ENCODE data around the gene GALNT18.

GALNT18 gene

DNA sequence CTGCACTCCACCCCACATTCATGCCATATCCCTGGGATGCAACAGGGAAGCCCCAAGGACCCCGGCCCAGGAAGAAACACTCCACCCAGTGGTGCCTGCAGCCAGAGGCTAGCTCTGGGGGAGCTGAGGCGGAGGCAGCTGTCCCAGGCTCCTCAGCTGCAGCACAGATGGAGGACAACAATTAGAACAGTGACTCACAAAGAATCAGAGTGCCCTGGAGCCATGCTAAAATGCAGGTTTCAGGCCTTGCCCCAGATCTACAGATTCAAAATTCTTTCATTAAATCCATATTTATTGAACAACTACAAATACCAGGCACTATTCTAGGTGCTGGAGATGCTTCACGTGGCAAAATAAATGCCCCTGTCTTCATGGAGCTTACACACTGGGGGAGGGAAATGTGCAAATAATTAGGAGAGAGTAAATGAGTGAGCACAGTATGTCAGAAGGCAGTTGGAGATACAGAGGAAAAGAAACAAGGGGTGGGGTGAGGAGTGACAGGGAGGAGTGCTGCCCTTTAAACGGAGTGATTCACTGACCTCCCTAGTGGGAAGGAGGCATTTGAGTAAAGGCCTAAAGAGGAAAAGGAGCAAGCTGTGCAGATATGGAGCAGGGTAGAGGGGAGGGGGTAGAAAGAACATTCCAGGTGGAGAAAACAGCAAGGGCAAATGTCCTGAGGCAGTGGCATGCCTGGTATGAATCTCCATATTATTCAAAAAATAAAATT, 195.4 kb downstream of the GALNT18 start:
- DNase-seq (ENCODE audit: low spot score in 2 of 2) = no peak
- no peaks in the 10 kb centered on the region for H3K36me3 Mint-ChIP-seq
- H3K4me3 Mint-ChIP-seq = no peak overlapping the region
- no peak overlapping the region for H3K27ac Mint-ChIP-seq
- H3K9me3 Mint-ChIP-seq = no peaks in the 10 kb centered on the region
- no peaks in the 10 kb centered on the region for H3K4me1 Mint-ChIP-seq
- no peaks in the 10 kb centered on the region for H3K27me3 Mint-ChIP-seq
- no peak for ATAC-seq (ENCODE audit: low read depth)

- Mint-ChIP-seq H3K36me3 (no peaks in the 10 kb centered on the region), H3K9me3 (no peaks in the 10 kb centered on the region), H3K27me3 (no peaks in the 10 kb centered on the region), H3K4me1 (no peaks in the 10 kb centered on the region), H3K27ac (no peak overlapping the region), H3K4me3 (no peak overlapping the region)
- DNase-seq (ENCODE audit: low spot score in 2 of 2) (no peak), ATAC-seq (ENCODE audit: low read depth) (no peak)
Measured at GRCh38 chr11:11425806-11426205, 196.0 kb downstream of the GALNT18 start.

GRCh38 chr11:11424688-11425087, 197.1 kb downstream of the GALNT18 start:
- Mint-ChIP-seq H3K27ac (no peak overlapping the region), H3K4me3 (no peak overlapping the region), H3K36me3 (no peaks in the 10 kb centered on the region), H3K9me3 (no peaks in the 10 kb centered on the region), H3K4me1 (no peaks in the 10 kb centered on the region), H3K27me3 (no peaks in the 10 kb centered on the region)
- no peak for ATAC-seq (ENCODE audit: low read depth)
- no peak for DNase-seq (ENCODE audit: low spot score in 2 of 2)

DNA sequence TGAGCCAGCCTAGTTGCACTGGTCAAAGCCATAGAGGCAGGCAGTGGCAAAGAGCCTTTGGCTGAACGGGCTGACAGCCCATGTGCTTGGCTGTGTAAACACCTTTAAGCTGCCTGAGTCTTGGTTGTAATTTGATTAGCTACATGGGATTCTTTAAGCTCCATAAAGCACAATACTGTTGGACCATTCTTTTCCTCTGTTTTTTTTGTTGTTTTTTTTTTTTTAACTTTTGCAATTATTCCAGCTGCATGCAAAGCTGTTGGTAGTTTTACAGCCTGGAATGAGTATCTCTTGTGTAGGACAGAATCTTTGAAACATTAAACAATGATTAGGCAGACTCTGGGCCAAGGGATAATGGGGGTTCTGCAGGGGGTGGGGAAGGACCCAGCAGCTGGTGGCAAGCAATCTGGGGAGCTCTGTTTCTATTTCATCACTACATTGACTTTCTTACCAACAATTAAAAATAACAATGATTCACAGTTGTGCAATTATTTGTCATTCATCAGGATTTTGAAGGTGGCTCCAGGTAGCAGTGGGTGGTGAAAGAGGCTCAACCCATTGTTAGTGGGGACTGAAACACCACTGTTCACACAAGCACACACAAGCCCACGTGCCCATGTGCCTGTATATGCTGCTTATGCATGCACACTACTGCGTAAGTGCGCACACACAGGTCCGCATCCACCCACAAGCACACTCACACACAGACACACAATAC, 199.2 kb downstream of the GALNT18 start:
- no peaks in the 10 kb centered on the region for H3K4me1 Mint-ChIP-seq
- H3K36me3 Mint-ChIP-seq = no peaks in the 10 kb centered on the region

DNA sequence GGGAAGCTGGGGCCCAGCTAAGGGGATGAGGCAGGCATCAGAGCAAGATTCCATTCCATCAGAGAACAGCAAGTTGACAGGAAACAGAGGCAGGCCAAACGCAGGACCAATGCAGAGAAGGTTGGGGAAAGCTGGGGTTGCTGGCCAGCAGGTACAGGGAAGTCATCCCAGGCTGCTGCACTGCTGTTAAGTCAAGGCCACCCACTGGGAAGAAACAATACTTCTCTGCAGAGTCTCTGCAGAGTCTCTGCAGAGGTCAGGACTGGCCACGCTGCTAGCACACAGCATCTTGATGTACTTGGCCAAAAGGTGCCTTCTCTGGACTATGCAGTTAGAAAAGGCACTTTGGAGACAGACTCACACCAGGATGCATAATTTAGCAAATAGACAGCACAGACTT, 200.3 kb downstream of the GALNT18 start:
- ATAC-seq (ENCODE audit: low read depth) (no peak), DNase-seq (ENCODE audit: low spot score in 2 of 2) (no peak)
- Mint-ChIP-seq H3K27me3 (peaks cover 8% of the 10 kb centered on the region), H3K4me3 (no peak overlapping the region), H3K27ac (no peak overlapping the region), H3K9me3 (no peaks in the 10 kb centered on the region), H3K4me1 (peaks cover 1% of the 10 kb centered on the region), H3K36me3 (no peaks in the 10 kb centered on the region)

More for the DNA sequence above, 199.2 kb downstream of the GALNT18 start:
- H3K27me3 Mint-ChIP-seq = peaks cover 3% of the 10 kb centered on the region
- no peak overlapping the region for H3K27ac Mint-ChIP-seq
- no peak for ATAC-seq (ENCODE audit: low read depth)
- no peak for DNase-seq (ENCODE audit: low spot score in 2 of 2)
- no peak overlapping the region for H3K4me3 Mint-ChIP-seq
- no peaks in the 10 kb centered on the region for H3K9me3 Mint-ChIP-seq

DNA sequence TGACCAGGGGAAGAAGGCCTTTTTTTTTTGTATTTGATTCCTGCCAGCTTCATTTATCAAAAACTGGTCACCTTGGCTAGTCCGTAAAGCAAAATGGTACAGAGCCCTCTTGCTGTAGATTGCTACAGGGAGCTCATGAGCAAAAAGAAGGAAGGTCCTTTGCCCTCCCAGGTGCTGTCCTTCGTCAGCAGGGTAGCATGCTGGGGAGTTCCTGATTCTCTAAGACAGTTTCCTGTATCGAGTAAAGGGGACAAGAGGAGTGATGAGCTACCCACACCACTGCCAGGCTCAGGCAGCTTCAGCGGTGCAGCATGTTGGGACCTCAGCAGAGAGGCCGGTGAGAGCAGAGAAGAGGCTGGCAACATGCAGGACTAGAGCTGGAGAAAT, 200.9 kb downstream of the GALNT18 start:
- ATAC-seq (ENCODE audit: low read depth) (no peak), DNase-seq (ENCODE audit: low spot score in 2 of 2) (no peak)
- no peak overlapping the region for H3K27ac Mint-ChIP-seq
- H3K4me1 Mint-ChIP-seq = peaks cover 3% of the 10 kb centered on the region
- H3K27me3 Mint-ChIP-seq = peaks cover 9% of the 10 kb centered on the region
- no peaks in the 10 kb centered on the region for H3K36me3 Mint-ChIP-seq
- no peak overlapping the region for H3K4me3 Mint-ChIP-seq
- H3K9me3 Mint-ChIP-seq = no peaks in the 10 kb centered on the region

DNA sequence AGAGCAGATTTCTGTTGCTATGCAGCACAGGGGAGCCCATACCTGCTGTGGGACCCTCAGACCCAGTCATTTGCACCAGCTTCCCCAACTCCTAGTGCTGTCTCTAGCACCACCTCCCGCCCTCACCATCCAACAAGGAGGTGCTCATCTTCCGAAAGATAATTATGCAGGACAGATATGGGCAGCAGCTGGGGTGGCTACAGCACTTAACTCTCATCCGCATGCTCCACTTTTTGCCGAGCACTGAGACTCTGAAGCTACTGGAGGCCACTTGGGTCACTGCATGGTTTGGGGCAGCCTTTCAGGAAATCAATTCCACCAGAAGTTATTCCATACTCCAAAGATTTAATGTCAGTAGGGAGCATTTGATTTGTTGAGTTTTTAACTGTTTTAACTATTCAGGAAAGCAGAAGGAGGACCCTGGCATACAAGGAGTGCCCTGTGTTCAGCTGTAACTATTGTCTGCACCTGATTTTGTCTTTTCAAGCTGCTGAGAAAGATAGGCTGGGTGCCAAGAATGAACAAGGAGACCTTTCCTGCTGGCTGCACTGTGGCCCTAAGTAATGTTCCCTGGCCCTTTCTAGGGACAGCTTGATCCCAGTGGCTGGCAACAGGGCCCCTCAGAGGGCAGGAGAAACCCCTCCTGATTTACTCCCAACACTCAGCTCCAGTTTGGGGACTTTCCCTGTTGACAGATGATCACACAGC, 201.5 kb downstream of the GALNT18 start:
- H3K4me1 Mint-ChIP-seq = peaks cover 3% of the 10 kb centered on the region
- no peaks in the 10 kb centered on the region for H3K36me3 Mint-ChIP-seq
- ATAC-seq (ENCODE audit: low read depth) = no peak
- no peak overlapping the region for H3K27ac Mint-ChIP-seq
- no peak for DNase-seq (ENCODE audit: low spot score in 2 of 2)
- no peaks in the 10 kb centered on the region for H3K9me3 Mint-ChIP-seq
- peaks cover 9% of the 10 kb centered on the region for H3K27me3 Mint-ChIP-seq
- H3K4me3 Mint-ChIP-seq = no peak overlapping the region

- Mint-ChIP-seq H3K27me3 (peaks cover 9% of the 10 kb centered on the region), H3K4me3 (no peak overlapping the region), H3K27ac (no peak overlapping the region), H3K4me1 (peaks cover 3% of the 10 kb centered on the region), H3K36me3 (no peaks in the 10 kb centered on the region), H3K9me3 (no peaks in the 10 kb centered on the region)
- DNase-seq (ENCODE audit: low spot score in 2 of 2) = no peak
- ATAC-seq (ENCODE audit: low read depth) = no peak
Measured at GRCh38 chr11:11419747-11420146, 202.1 kb downstream of the GALNT18 start.

DNA sequence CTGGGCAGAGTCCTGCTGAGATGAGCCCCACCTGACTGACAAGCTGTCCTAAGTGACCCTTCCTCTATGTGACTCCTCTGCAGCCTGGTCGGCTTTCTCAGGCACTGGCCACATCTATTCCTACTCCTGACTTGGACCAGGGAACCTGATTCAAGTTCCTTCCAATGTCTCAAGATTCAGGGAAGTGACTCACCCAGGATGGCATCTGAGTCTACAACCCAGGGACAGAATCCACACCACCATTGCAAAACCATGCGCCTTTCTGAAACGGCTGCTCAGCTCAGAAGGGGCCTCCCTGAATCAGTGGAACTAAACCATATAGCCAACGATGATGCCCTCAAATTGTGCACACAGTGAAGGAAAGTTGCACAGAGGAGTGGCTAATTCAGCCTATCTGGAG, 204.9 kb downstream of the GALNT18 start:
- H3K4me3 Mint-ChIP-seq = no peak overlapping the region
- DNase-seq (ENCODE audit: low spot score in 2 of 2) (no peak), ATAC-seq (ENCODE audit: low read depth) (no peak)
- H3K9me3 Mint-ChIP-seq = no peaks in the 10 kb centered on the region
- no peaks in the 10 kb centered on the region for H3K36me3 Mint-ChIP-seq
- no peak overlapping the region for H3K27ac Mint-ChIP-seq
- peaks cover 14% of the 10 kb centered on the region for H3K27me3 Mint-ChIP-seq
- peaks cover 3% of the 10 kb centered on the region for H3K4me1 Mint-ChIP-seq

GRCh38 chr11:11416502-11416901, 205.3 kb downstream of the GALNT18 start:
- H3K4me3 Mint-ChIP-seq = no peak overlapping the region
- ATAC-seq (ENCODE audit: low read depth) (no peak), DNase-seq (ENCODE audit: low spot score in 2 of 2) (no peak)
- no peaks in the 10 kb centered on the region for H3K36me3 Mint-ChIP-seq
- no peaks in the 10 kb centered on the region for H3K9me3 Mint-ChIP-seq
- H3K27me3 Mint-ChIP-seq = peaks cover 14% of the 10 kb centered on the region
- H3K4me1 Mint-ChIP-seq = peaks cover 3% of the 10 kb centered on the region
- no peak overlapping the region for H3K27ac Mint-ChIP-seq

DNA sequence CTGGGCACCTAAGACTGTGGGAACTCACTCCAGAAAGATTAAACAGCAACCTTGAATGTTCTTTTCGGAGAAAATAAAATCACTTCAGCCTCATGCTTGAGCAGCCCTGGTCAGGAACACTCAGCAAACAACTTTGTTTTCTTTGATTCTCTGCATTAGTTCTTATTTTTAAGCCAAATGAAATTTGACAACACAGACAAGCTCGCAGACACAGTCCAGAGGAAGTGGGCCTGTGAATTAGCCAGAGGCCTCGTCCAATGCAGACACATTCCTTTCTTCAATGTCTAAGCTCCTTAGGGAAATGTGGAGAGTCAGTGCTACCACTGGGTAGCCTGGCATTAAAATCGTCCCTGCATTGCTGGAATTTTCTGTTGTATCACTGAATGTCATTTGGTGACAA, 205.9 kb downstream of the GALNT18 start:
- peaks cover 14% of the 10 kb centered on the region for H3K27me3 Mint-ChIP-seq
- no peaks in the 10 kb centered on the region for H3K9me3 Mint-ChIP-seq
- no peak overlapping the region for H3K27ac Mint-ChIP-seq
- H3K4me3 Mint-ChIP-seq = no peak overlapping the region
- H3K36me3 Mint-ChIP-seq = no peaks in the 10 kb centered on the region
- ATAC-seq (ENCODE audit: low read depth) (no peak), DNase-seq (ENCODE audit: low spot score in 2 of 2) (no peak)
- peaks cover 3% of the 10 kb centered on the region for H3K4me1 Mint-ChIP-seq

GRCh38 chr11:11414996-11415395, 206.8 kb downstream of the GALNT18 start:
- peaks cover 16% of the 10 kb centered on the region for H3K27me3 Mint-ChIP-seq
- no peak for DNase-seq (ENCODE audit: low spot score in 2 of 2)
- no peaks in the 10 kb centered on the region for H3K36me3 Mint-ChIP-seq
- H3K27ac Mint-ChIP-seq = no peak overlapping the region
- no peaks in the 10 kb centered on the region for H3K9me3 Mint-ChIP-seq
- ATAC-seq (ENCODE audit: low read depth) = no peak
- peaks cover 3% of the 10 kb centered on the region for H3K4me1 Mint-ChIP-seq
- H3K4me3 Mint-ChIP-seq = no peak overlapping the region

DNA sequence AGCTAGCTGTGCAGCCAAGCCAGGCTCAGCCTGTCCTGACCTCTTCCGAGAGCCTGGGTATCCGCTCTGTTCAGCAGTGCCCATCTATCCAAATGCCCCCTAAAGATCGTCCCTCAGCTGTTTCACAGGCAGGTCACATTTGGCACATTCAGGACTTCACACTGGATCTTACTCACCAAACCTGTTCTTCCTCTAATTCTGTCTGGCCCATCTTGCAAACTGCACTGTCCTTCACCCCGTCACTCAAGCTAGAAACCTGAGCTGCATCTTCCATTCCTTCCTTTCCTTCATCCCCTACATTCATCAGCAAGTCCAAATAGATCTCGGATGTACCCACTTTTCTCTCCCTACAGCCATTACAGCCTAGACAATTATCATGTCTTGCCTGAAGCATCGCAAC, 208.0 kb downstream of the GALNT18 start:
- no peak overlapping the region for H3K27ac Mint-ChIP-seq

DNA sequence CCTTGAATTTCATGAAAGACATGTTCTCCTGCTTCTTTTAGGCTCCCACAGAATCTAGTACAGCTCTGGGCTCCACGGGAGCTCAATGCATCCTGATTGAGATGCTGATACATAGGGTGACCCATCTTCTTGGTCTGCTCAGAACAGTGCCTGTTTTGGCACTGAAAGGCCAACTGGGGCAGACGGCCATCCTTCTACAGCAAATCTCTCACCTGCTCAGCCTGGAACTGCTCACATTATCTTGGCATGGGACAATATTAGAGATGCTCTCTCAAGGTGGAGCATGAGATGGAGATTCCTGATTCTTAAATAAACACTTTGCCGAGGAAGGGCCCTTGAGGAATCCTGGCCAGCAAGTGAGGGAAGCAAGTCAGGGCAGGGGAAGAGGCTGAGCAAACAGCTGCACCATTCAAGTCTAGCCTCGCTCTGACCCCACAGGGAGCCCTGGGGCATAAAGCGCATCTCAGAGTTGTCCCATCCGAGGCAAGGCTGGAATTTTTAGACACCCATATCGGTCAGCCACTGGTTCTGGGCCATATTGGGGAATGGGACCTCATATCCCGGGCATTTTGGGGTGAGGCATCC, 210.3 kb downstream of the GALNT18 start:
- no peak for ATAC-seq (ENCODE audit: low read depth)

More for the DNA sequence above, 208.0 kb downstream of the GALNT18 start:
- Mint-ChIP-seq H3K27me3 (peaks cover 17% of the 10 kb centered on the region), H3K4me3 (no peak overlapping the region), H3K4me1 (peaks cover 3% of the 10 kb centered on the region), H3K36me3 (no peaks in the 10 kb centered on the region), H3K9me3 (no peaks in the 10 kb centered on the region)
- DNase-seq (ENCODE audit: low spot score in 2 of 2) (no peak), ATAC-seq (ENCODE audit: low read depth) (no peak)

More for the DNA sequence above, 210.3 kb downstream of the GALNT18 start:
- Mint-ChIP-seq H3K4me3 (no peak overlapping the region), H3K27me3 (peaks cover 9% of the 10 kb centered on the region), H3K36me3 (no peaks in the 10 kb centered on the region), H3K9me3 (no peaks in the 10 kb centered on the region), H3K4me1 (peaks cover 1% of the 10 kb centered on the region), H3K27ac (no peak overlapping the region)
- no peak for DNase-seq (ENCODE audit: low spot score in 2 of 2)

Measured in memory B cell (primary cell).